RPMI8226 (cell line): Measurements from ENCODE around the gene PPFIA2.

Experiments used
- DNase-seq: peaks from one replicate; pipeline ENCODE4 v3.0.0-alpha.2; 2015

The PPFIA2 gene

GRCh38 chr12:81542065-81543010 lies 216.8 kb downstream of the PPFIA2 start:
- DNase-seq: no peak

GRCh38 chr12:81541121-81541520 lies 218.0 kb downstream of the PPFIA2 start:
- no peak for DNase-seq

- no peak for DNase-seq
Observed at GRCh38 chr12:81539279-81539678, 219.9 kb downstream of the PPFIA2 start.

GRCh38 chr12:81533054-81533453 lies 226.1 kb downstream of the PPFIA2 start:
- DNase-seq: no peak

GRCh38 chr12:81530352-81530751 lies 228.8 kb downstream of the PPFIA2 start:
- DNase-seq: no peak

GRCh38 chr12:81520064-81520945 lies 238.8 kb downstream of the PPFIA2 start:
- DNase-seq: peak; percentile 18

GRCh38 chr12:81518638-81519037 lies 240.5 kb downstream of the PPFIA2 start:
- no peak for DNase-seq

GRCh38 chr12:81517296-81517695 lies 241.9 kb downstream of the PPFIA2 start:
- peak; percentile 16 for DNase-seq

- no peak for DNase-seq
Observed at GRCh38 chr12:81502912-81503695, 256.0 kb downstream of the PPFIA2 start.

- no peak for DNase-seq
Observed at GRCh38 chr12:81500788-81501187, 258.4 kb downstream of the PPFIA2 start.

- no peak for DNase-seq
Observed at GRCh38 chr12:81499809-81500208, 259.3 kb downstream of the PPFIA2 start.

GRCh38 chr12:81492131-81492720 lies 266.9 kb downstream of the PPFIA2 start:
- DNase-seq: no peak

GRCh38 chr12:81472934-81473333 lies 286.2 kb downstream of the PPFIA2 start:
- DNase-seq: no peak

- DNase-seq: no peak
Observed at GRCh38 chr12:81470923-81471322, 288.2 kb downstream of the PPFIA2 start.

GRCh38 chr12:81468206-81468605 lies 290.9 kb downstream of the PPFIA2 start:
- DNase-seq: no peak

GRCh38 chr12:81465876-81466275 lies 293.3 kb downstream of the PPFIA2 start:
- DNase-seq: no peak

- no peak for DNase-seq
Observed at GRCh38 chr12:81465191-81465590, 294.0 kb downstream of the PPFIA2 start.

GRCh38 chr12:81461163-81461562 lies 298.0 kb downstream of the PPFIA2 start:
- no peak for DNase-seq

- DNase-seq: peak; percentile 37
Observed at GRCh38 chr12:81450920-81451739, 308.0 kb downstream of the PPFIA2 start.

GRCh38 chr12:81441629-81442028 lies 317.5 kb downstream of the PPFIA2 start:
- DNase-seq: no peak

- no peak for DNase-seq
Observed at GRCh38 chr12:81440001-81440400, 319.1 kb downstream of the PPFIA2 start.

GRCh38 chr12:81439344-81439743 lies 319.8 kb downstream of the PPFIA2 start:
- no peak for DNase-seq
